SH-SY5Y (cell line): ENCODE data around the gene DNAJC1.

ENCODE experiments used
- GATA2 ChIP-seq: IDR thresholded peaks from 2 replicates; pipeline ENCODE4 v1.6.1; 2011; ENCODE audit warnings: mild to moderate bottlenecking, low read depth, low read length
- GATA3 ChIP-seq: IDR thresholded peaks from 2 replicates; pipeline ENCODE4 v1.6.1; 2011; ENCODE audit warnings: low read depth, mild to moderate bottlenecking, low read length, moderate library complexity

GRCh38 chr10:21797533-21797932 is 206.0 kb downstream of the DNAJC1 start:
- TF ChIP-seq GATA3 (no peak), GATA2 (no peak)
